Bronchial epithelial cell (primary cell): ENCODE data around the gene ALDH2. TPM values are rescaled to one million over a fixed set of nuclear protein-coding genes. Genes with fewer than 3 reads are reported as not detected.
A peak's percentile ranks its signal among the peaks of the same experiment; 100 is the strongest.

Source experiments
- DNase-seq: peaks from one replicate; pipeline ENCODE4 v3.0.0-alpha.2; 2010; ENCODE audit warnings: low read depth
- FAIRE-seq: peaks from 2 replicates; lab custom pipeline; 2011; peaks lifted over from hg19 to GRCh38; lab: Jason Lieb, UNC
- H3K27me3 ChIP-seq: 2 replicates; pipeline ENCODE4 v1.5.1; 2011; ENCODE audit warnings: low read length; ENCODE audit not compliant: control insufficient read depth, insufficient read depth
- H3K36me3 ChIP-seq: 2 replicates; pipeline ENCODE4 v1.5.1; 2011; ENCODE audit warnings: low read length; ENCODE audit not compliant: control insufficient read depth, insufficient read depth
- H3K4me3 ChIP-seq: 2 replicates; pipeline ENCODE4 v1.5.1; 2011; ENCODE audit warnings: mild to moderate bottlenecking, low read depth, low read length, control low read depth
- total RNA-seq: library from RNA; depleted of rRNA; stranded (reverse); fragments of >200 nt; gene quantifications from 2 replicates; pipeline ENCODE4 v1.2.1, GENCODE V29; 2014
- TF ChIP-seq, protein P1 (sequence below): IDR thresholded peaks from 2 replicates; pipeline ENCODE4 v1.5.1; 2011; ENCODE audit warnings: mild to moderate bottlenecking, moderate library complexity, low read length, control low read depth, inconsistent platforms; ENCODE audit not compliant: insufficient read depth, severe bottlenecking

ALDH2 gene
- total RNA-seq, 1 donor from 2014 or later = 41.9 TPM

DNA sequence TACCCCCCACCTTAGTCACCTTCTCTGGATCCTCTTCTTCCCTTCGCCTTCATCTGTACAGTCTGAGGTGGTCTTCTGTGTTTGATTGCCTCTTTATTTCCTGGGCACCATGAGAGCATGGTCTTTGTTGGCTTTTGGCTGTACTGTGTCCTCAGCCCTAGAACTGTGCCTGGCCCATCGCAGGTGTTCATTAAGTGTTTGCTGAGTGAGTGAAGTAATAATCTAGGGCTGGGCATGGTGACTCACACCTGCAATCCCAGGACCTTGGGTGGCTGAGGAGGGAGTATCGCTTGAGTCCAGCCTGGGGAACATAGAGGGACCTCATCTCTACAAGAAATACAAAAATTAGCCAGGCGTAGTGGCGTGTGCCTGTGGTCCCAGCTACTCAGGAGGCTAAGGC, 13.9 kb downstream of the ALDH2 start:
- DNase-seq = peak; percentile 80
- Histone ChIP-seq H3K36me3 (peaks cover 34% of the 10 kb centered on the region), H3K4me3 (no peak overlapping the region), H3K27me3 (no peaks in the 10 kb centered on the region)
- FAIRE-seq = peak; percentile 83
- TF ChIP-seq, protein P1, sequence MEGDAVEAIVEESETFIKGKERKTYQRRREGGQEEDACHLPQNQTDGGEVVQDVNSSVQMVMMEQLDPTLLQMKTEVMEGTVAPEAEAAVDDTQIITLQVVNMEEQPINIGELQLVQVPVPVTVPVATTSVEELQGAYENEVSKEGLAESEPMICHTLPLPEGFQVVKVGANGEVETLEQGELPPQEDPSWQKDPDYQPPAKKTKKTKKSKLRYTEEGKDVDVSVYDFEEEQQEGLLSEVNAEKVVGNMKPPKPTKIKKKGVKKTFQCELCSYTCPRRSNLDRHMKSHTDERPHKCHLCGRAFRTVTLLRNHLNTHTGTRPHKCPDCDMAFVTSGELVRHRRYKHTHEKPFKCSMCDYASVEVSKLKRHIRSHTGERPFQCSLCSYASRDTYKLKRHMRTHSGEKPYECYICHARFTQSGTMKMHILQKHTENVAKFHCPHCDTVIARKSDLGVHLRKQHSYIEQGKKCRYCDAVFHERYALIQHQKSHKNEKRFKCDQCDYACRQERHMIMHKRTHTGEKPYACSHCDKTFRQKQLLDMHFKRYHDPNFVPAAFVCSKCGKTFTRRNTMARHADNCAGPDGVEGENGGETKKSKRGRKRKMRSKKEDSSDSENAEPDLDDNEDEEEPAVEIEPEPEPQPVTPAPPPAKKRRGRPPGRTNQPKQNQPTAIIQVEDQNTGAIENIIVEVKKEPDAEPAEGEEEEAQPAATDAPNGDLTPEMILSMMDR = no peak

DNA sequence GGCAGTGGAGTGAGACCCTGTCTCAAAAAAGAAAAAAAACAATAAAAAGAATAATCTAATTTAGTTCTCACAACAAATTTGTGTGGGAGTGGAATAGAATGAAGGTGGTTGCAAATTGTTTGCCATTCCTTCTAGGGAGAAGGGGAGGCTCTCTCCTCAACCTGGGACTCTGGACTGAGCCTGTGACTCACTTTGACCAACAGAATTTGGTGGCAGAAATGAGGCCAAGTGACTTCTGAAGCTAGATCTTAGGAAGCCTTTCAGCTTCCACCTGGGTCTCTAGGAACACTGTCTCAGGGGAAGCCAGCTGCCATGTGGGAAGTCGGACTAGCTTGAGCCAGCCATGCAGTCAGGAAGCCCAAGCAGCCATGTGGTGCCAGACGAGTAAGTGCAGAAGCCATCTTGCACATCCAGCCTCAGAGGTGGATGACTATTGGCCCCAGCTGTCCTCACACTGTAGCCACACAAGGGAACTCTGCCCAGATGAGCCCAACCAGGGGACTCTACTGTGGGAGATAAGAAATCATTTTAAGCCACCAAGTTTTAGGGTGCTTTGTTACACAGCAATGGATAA, 14.4 kb downstream of the ALDH2 start:
- DNase-seq = no peak
- Histone ChIP-seq H3K4me3 (no peak overlapping the region), H3K36me3 (peaks cover 34% of the 10 kb centered on the region), H3K27me3 (no peaks in the 10 kb centered on the region)
- TF ChIP-seq, protein P1 = no peak
- FAIRE-seq = no peak

DNA sequence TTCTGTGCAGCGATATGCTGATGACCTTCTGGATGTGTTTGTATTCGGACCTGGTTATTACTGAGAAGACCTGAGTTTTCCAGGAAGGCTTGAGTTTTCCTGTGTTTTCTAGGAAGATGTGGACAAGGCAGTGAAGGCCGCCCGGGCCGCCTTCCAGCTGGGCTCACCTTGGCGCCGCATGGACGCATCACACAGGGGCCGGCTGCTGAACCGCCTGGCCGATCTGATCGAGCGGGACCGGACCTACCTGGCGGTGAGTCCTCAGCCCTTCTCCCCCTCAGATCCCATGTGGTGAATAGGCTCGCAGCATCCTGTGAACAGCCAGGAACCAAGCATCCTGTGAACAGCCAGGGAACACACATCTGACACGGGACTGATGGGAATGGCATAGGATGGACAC, 16.3 kb downstream of the ALDH2 start:
- FAIRE-seq (no peak), DNase-seq (no peak)

DNA sequence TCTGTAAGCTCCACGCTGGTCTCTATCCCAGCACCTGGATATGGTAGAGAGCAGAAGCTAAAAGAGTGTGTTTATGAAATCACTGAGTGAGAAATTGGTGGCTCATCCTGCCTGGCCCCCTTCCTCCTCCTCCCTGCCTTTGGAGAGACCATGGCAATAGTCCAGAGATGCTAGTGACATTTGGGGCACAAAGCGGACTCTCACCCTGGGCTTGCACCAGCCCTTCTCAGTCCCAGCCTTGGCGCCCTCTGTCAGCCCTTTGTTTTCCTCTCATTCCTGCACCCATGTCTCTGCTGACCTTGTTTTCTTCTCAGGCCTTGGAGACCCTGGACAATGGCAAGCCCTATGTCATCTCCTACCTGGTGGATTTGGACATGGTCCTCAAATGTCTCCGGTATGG, 18.2 kb downstream of the ALDH2 start:
- FAIRE-seq (no peak), DNase-seq (no peak)
- Histone ChIP-seq H3K36me3 (peaks cover 37% of the 10 kb centered on the region), H3K4me3 (no peak overlapping the region), H3K27me3 (no peaks in the 10 kb centered on the region)
- TF ChIP-seq, protein P1 = no peak

More for the DNA sequence above, 16.3 kb downstream of the ALDH2 start:
- H3K4me3 ChIP-seq = no peak overlapping the region
- TF ChIP-seq, protein P1 = no peak
- no peaks in the 10 kb centered on the region for H3K27me3 ChIP-seq
- H3K36me3 ChIP-seq = peaks cover 34% of the 10 kb centered on the region

DNA sequence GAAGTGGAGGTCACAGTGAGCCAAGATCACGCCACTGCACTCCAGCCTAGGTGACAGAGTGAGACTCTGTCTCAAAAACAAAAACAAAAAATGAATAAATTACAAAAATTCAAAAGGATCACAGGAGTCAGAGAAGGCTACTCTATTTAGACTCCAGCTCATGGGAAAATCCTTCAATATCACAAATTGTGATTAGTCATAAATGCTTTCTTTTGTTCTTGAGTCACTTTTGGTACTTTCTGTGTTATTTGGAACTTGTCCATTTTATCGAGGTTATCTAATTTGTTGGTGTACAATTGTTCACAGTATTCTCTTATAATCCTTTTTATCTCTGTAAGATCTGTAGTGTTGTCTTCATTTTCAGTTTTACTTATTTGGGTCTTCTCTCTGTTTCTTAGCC, 18.9 kb downstream of the ALDH2 start:
- no peak overlapping the region for H3K4me3 ChIP-seq
- H3K27me3 ChIP-seq = no peaks in the 10 kb centered on the region
- TF ChIP-seq, protein P1 = no peak
- DNase-seq (no peak), FAIRE-seq (no peak)
- H3K36me3 ChIP-seq = peaks cover 39% of the 10 kb centered on the region

DNA sequence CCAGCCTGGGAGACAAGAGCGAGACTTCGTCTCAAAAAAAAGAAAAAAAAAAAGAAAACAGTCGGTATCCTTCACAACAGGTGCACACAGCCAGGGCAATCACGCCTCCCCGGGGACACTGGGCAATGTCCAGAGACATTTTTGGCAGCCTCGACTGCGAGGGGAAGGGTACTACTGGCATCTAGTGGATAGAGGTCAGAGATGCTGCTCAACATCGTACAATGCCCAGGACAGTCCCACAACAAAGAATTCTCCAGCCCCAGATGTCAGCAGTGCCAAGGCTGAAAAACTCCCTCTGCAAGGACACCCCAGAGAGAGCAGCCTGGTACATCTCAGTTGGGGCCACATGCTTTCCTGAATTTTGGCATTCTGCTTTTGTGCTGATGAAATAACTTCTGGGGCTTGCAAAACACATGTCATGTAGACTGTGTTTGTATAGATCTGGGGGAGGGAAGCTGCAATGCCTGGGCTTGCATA, 21.5 kb downstream of the ALDH2 start:
- no peak overlapping the region for H3K4me3 ChIP-seq
- no peak for DNase-seq
- H3K27me3 ChIP-seq = no peaks in the 10 kb centered on the region
- H3K36me3 ChIP-seq = peaks cover 44% of the 10 kb centered on the region
- TF ChIP-seq, protein P1 = peak; percentile 29
- FAIRE-seq = no peak
